ENCODE results near the gene KCNT1. TPM values are rescaled to one million over a fixed set of nuclear protein-coding genes. Genes with fewer than 3 reads are reported as not detected.
"Not testable (repeated sequence)": the region's sequence is repeated elsewhere in the genome, so short reads cannot be mapped to it uniquely, and the experiment has no call there.

Gene KCNT1
- not detected in 2 replicates for total RNA-seq (2014; rRNA removed; shearing (Covaris generic))

- peak; percentile 49 for DNase-seq (ENCODE audit: low spot score)
- in situ Hi-C loops (cut with HindIII; ENCODE audit: low sequenced_read_pairs) = no loop called here
Observed at GRCh38 chr9:135701959-135702721, at the start of gene KCNT1. KCNT1 (plus strand) TSS chr9:135702185; CDS start chr9:135702259, 74 bp downstream.

DNA sequence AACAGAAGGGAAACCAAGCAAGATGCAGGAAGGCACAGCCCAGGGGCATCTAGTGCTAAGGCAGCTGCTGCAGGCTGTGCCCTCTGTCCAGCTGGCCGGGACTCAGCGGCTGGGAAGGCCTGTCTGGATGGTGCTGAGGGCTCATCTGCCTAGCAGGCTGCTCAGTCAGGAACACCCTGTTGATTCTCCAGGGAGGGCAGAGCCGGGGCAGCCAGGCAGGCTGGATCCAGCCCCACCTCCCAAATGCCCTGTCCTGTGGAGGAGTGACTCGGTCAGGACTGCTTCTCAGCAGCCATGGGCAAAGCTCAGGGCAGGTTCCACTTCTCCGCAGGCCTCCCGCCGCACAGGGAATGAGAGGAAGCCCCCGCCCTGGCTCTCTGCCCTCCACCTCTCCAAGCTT is 46.7 kb upstream of the KCNT1 start:
- DNase-seq (ENCODE audit: low spot score) = no peak
- in situ Hi-C loops (cut with HindIII; ENCODE audit: low sequenced_read_pairs) = no loop called here

DNA sequence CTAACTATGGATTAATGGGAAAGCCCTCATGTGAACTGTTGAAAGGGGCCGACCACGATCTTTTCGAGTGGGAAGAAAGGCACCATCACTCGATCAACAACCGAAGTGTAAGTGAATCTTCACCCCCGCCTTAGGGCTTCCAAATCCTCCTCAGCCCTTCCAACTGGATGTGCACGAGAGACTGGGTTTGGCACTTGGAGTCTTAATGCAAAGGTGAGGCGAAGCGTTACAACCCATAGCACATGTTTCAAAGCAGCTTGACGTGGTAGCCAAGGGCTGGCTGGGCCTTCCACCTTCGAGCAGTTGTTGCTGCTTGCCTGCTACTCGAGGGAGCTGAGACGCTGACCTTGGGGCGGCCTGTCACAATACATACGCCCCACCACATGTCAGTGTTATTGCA is 44.6 kb upstream of the KCNT1 start:
- no peak for DNase-seq (ENCODE audit: low spot score)
- in situ Hi-C loops (cut with HindIII; ENCODE audit: low sequenced_read_pairs) = no loop called here

GRCh38 chr9:135659252-135659651 is 42.7 kb upstream of the KCNT1 start:
- no peak for DNase-seq (ENCODE audit: low spot score)
- in situ Hi-C loops (cut with HindIII; ENCODE audit: low sequenced_read_pairs) = no loop called here

DNA sequence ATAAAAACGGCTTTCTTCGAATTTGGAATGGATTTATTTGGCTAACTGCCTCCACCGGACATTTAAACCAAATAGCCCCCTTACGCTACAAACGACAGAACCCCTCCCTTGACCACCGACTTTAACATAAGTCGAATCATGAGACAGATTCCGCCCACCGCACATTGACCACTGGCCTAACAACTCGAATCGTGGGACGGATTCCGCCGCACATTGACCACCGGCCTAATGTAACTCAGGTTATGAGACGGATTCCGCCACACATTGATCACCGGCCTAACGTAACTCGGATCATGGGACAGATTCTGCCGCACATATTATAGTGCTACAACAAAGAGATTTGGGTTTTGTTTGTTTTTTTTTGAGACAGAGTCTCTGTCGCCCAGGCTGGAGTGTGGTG is 41.6 kb upstream of the KCNT1 start:
- in situ Hi-C loops (cut with HindIII; ENCODE audit: low sequenced_read_pairs) = no loop called here
- no peak for DNase-seq (ENCODE audit: low spot score)

DNA sequence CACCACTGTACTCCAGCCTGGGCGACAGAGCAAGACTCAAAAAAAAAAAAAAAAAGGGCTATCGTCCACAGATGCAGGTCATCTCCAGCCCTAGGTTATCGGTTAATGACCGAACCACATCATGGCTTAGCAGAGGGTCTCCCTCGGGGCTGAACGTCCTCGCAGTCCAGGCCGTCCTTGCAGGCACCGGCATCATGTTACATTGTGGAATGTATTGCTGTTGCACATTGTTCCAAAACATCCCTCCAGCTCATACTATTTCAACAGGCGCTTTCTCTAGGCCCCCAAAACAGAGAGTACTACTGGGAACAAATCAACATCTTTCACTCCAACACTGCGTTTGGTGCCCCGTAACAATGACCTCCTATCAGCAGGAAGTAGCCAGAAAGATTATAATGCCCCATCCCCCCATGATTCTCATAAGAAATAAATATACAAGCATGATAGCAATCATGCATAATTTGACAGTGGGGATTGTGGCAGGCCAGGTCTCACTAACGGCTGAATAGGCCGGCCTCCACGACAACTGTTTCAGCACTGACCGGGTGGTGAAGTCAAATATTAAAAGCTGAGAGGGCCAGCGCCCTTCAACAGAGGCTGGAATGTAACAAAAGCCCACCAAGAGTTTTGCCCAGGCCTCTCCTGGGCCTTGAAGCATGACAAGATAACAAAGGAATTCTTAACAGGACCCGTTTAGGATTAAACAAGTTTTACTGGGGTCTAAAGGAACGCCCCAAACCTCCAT is 40.0 kb upstream of the KCNT1 start:
- in situ Hi-C loops (cut with HindIII; ENCODE audit: low sequenced_read_pairs) = no loop called here

DNA sequence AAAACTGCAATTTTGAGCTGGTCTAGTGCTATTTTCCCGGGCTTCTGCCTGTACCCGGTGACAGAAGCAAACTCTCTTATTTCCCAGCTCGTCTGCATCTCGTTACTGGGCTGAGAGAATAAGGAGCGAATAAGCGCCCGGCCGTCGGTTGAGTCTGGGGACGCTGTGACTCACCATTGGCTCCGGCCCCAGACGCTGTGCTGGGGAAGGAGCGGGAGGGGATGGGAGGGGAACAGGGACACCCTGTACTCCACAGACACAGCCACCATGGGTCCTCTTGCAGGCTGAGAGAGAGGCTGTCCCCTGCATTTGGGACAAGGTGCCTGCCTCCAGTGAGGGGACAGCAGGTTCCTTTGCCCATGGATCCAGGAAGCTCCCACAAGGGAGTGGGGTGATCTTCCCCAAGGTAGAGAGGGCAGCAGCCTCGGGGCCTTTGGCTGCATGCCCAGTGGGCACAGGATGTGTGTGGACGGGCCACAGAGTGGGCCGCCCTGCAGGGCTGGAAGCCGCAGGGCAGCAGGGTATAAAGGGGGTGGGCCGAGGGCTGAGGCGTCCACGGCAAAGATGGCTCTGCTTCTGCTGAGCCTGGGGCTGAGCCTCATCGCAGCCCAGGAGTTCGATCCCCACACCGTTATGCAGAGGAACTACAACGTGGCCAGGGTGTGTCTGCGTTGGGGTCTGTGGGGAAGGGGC is 39.1 kb upstream of the KCNT1 start, which contains the start of gene LCN9:
TSS of gene LCN9 (plus strand) at position 552 of the 693 bp plus-strand sequence. CDS start at position 565, 13 bp downstream.
- in situ Hi-C loops (cut with HindIII; ENCODE audit: low sequenced_read_pairs) = no loop called here
- DNase-seq (ENCODE audit: low spot score) = peak; percentile 10

More for the DNA sequence above, 40.0 kb upstream of the KCNT1 start:
- no peak for DNase-seq (ENCODE audit: low spot score)

DNA sequence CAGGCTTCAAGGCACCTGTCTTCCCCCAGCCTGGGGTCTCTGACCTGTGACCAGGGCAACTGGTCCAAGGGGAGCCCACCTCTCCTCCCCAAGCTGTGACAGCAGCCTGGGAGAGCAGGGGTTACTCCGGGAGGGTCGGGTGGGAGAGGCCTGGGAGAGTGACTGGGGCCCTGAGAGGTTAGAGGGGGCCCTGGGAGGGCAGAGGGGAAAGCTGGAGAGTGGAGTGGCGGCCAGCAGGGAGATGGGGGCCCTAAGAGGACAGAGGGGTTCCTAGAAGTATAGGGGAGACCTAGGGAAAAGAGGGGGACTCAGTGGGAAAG is 38.6 kb upstream of the KCNT1 start:
- DNase-seq (ENCODE audit: low spot score) = no peak

DNA sequence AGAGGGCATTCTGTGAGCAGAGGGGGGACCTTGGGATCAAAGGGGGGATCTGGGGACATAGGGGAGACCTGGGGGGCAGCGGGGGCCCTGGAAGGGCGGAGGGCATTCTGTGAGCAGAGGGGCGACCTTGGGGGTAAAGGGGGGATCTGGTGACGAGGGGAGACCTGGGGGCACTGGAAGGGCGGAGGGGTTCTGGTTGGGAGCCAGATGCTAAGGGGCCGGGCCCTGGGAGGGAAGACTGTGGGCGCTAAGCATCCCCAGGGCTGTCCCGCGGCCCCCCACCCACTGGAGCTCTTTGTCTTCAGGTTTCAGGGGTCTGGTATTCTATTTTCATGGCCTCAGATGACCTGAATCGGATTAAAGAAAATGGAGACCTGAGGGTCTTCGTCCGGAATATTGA is 38.1 kb upstream of the KCNT1 start:
- in situ Hi-C loops (cut with HindIII; ENCODE audit: low sequenced_read_pairs) = no loop called here
- no peak for DNase-seq (ENCODE audit: low spot score)

More for the DNA sequence above, 38.6 kb upstream of the KCNT1 start:
- in situ Hi-C loops (cut with HindIII; ENCODE audit: low sequenced_read_pairs) = no loop called here

- in situ Hi-C loops (cut with HindIII; ENCODE audit: low sequenced_read_pairs) = no loop called here
- no peak for DNase-seq (ENCODE audit: low spot score)
Observed at GRCh38 chr9:135664266-135664665, 37.7 kb upstream of the KCNT1 start.

DNA sequence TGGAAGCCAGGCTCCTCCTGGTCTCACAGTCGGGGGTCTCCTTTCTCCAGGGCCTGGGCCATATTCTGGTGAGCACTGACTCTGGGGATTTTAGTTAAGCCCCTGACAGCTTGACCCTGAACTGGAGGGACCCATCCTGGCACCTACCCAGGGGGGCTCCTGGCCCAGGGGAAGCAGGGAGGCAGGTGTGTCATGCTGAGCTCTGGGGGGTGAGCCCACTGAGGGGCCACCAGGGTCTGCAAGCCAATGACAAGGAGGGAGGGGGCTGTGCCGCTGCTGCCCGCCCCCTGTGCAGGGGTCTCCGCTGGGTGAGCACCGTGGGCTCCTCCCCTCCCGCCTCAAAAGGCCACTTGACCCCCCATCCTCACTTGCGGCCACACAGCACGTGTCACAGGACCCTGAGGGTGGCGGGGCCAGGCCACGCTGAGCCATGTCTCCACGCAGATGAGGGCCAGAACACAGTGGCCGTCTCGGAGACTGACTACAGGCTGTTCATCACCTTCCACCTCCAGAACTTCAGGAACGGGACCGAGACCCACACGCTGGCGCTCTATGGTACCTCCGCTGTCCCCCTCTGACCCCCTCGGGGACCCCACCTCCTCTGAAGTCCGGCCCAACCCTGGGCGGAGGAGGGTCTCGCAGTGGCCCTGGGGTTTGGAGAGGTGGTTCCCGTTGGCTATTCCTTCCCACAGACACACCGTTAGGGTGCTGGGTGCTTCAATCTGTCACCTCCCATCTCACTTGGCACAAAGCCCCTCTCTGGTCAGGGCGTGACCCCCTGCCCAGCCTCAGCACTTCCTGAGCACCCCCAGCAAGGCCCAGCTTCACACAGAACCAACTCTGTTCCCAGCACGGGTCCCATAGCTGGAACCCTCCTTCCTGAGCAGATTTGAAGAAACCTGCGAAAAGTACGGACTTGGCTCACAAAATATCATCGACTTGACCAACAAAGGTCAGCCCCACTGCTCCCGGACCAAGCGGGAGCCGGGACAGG is 36.9 kb upstream of the KCNT1 start:
- DNase-seq (ENCODE audit: low spot score) = no peak
- in situ Hi-C loops (cut with HindIII; ENCODE audit: low sequenced_read_pairs) = no loop called here

DNA sequence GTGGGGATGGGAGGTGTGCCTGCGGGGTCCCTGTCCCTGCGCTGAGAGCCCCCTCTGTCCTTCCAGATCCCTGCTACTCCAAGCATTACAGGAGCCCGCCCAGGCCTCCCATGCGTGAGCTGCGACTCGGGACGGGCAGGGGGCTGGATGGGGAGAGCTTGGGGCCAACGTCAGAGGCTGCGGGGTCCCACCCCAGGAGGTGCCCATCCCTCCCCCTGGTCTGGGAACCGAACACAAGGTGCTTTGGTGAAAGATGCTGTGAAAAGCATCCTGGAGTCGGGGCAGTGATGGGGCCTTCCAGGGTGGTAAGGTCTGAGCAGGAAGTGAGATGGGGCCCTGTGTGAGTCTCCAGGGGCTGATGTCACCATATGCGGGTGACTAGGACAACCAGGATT is 36.2 kb upstream of the KCNT1 start:
- in situ Hi-C loops (cut with HindIII; ENCODE audit: low sequenced_read_pairs) = no loop called here
- no peak for DNase-seq (ENCODE audit: low spot score)

DNA sequence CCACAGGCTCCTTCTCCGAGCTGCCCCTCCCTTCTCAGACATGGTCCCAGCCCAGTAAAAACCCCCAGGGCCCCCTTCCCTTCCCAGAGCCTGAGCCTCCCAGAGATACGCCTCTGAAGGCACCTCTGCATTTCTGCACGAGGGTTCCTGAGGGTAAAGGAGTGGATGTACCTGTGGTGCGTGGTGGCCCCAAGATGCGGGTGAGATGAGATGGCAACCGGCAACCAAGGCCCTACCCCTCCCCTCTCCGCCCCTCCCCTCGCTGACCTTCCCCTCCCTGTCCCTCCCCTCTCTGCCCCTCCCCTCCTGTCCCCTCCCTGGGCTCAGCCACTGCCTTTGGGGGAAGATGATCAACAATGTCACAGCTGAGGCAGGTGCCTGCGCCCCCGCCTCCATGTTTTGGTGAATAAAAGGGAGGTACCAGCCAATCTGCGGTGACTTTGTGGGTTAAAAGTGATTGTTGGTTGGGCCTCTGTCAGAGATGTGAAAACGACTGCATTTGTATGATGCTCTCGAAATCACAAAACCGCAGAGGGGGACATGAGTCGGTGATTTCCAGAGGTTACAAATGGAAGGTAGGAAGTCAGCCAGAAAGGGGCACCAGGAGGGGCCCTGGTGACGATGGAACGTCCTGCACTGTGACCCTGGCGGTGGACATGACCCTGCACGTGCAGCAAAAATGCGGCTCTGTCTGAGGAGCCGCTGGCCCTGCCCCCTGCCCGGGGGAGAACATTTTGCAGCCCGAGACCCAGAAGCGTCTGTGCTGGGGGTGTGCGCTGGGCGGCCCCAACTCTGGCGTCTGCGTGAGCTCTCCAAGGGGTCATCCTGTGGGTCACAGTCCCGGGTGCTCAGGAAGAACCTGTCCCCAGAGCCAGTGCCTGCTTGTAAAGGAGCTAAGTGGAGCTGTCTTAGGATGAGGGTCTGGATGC is 35.2 kb upstream of the KCNT1 start:
- in situ Hi-C loops (cut with HindIII; ENCODE audit: low sequenced_read_pairs) = no loop called here
- DNase-seq (ENCODE audit: low spot score) = no peak

DNA sequence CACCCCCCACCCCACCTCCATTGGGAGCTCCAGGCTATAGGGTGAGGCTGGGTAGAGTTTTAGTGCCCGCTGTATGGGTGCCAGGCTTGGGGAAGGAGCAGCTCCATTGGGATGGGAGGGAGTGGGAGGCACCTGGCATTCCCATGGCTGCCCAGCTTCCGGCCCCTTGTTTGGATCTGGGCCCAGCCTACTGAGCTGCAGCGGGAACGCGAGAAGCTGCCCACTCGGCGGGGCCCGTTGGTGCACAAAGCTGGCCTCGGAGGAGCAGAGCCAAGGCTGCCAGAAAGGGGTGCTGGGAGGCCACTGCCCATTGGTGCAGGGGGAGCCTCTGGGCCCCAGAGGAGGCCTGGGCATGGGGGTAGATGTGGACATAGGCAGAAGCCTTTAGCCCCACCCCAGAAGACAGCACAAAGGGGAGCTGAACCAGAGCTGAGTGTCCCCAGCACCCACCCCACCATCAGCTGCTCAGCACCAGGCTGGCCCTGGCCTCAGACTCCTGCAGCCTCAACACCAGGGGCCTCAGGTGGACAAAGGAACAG is 34.5 kb upstream of the KCNT1 start:
- no peak for DNase-seq (ENCODE audit: low spot score)

DNA sequence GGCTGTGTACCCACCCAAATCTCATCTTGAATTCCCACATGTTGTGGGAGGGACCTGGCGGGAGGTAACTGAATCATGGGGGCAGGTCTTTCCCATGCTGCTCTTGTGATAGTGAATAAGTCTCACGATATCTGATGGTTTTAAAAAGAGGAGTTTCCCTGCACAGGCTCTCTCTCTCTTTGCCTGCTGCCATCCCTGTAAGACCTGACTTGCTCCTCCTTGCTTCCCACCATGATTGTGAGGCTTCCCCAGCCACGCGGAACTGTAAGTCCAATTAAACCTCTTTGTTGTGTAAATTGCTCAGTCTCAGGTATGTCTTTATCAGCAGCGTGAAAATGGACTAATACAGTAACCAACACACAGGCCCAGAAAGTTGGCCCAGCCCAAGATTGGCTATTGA is 33.0 kb upstream of the KCNT1 start:
- DNase-seq (ENCODE audit: low spot score); in situ Hi-C loops (cut with HindIII; ENCODE audit: low sequenced_read_pairs): not testable (repeated sequence)

More for the DNA sequence above, 34.5 kb upstream of the KCNT1 start:
- in situ Hi-C loops (cut with HindIII; ENCODE audit: low sequenced_read_pairs) = no loop called here

DNA sequence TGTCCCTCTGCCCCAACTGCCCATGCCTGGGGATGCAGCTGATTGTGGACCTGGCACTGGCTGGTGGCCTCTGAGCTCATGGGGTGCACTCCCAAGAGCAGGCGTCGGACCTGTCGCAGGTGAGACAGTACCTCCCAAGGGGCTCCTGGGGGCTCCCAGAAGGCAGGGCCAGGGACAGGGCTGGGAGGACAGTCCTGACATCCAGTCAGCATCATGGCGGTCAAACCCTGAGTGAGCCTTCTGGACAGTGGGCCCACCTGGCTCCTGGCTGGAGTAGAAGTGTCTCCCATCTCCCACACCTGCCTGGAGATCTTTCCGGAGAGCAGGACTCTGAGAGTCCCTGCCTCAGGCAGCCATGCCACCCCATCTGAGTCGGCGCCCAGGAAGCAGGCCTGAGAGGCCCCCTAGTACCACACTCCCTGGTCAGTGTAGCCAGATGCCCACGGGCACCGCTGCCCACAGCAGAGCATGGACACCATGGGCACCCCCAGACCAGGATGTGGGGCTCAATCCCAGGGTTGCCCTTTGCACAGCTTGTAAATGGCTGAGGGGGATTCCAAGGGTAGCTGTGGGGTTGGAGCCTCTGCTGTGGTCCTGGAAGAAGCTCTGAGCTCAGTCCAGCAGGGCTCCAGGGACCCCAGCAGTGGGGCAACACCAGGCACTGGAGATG is 32.2 kb upstream of the KCNT1 start:
- DNase-seq (ENCODE audit: low spot score) = no peak

More for the DNA sequence above, 32.2 kb upstream of the KCNT1 start:
- in situ Hi-C loops (cut with HindIII; ENCODE audit: low sequenced_read_pairs) = no loop called here

Data from G401 (cell line).